Effector memory CD4-positive, alpha-beta T cell (primary cell): ENCODE data around the gene MED12.

ENCODE experiments used
- DNase-seq, 3 donors: peaks; one replicate each; pipeline ENCODE4 v3.0.0-alpha.2; 2020
- H3K27ac ChIP-seq: 2 replicates; pipeline ENCODE4 v1.7.0; 2013; ENCODE audit warnings: mild to moderate bottlenecking, low read length, moderate library complexity; ENCODE audit not compliant: insufficient read depth, poor library complexity, severe bottlenecking
- H3K27me3 ChIP-seq: replicated peaks from 2 replicates; pipeline ENCODE4 v1.7.0; 2013; ENCODE audit warnings: mild to moderate bottlenecking, low read length; ENCODE audit not compliant: insufficient read depth, control insufficient read depth, poor library complexity, severe bottlenecking
- H3K36me3 ChIP-seq: 2 replicates; pipeline ENCODE4 v1.7.0; 2013; ENCODE audit warnings: mild to moderate bottlenecking, low read length, moderate library complexity; ENCODE audit not compliant: control insufficient read depth, insufficient read depth
- H3K4me1 ChIP-seq: 2 replicates; pipeline ENCODE4 v1.7.0; 2013; ENCODE audit warnings: low read length, mild to moderate bottlenecking; ENCODE audit not compliant: control insufficient read depth, insufficient read depth, poor library complexity, severe bottlenecking
- H3K4me3 ChIP-seq: 2 replicates; pipeline ENCODE4 v1.7.0; 2013; ENCODE audit warnings: low read length, low read depth, mild to moderate bottlenecking; ENCODE audit not compliant: insufficient read depth, poor library complexity, severe bottlenecking
- H3K9me3 ChIP-seq: 2 replicates; pipeline ENCODE4 v1.7.0; 2013; ENCODE audit warnings: mild to moderate bottlenecking, low read length, moderate library complexity; ENCODE audit not compliant: control insufficient read depth

Gene MED12

GRCh38 chrX:71183341-71183740, 64.9 kb downstream of the MED12 start:
- no peaks in the 10 kb centered on the region for H3K27me3 ChIP-seq
- H3K36me3 ChIP-seq: no peaks in the 10 kb centered on the region
- H3K9me3 ChIP-seq: no peaks in the 10 kb centered on the region
- no peak for DNase-seq
- peaks cover 4% of the 10 kb centered on the region for H3K4me1 ChIP-seq
- H3K27ac ChIP-seq: no peak overlapping the region
- H3K4me3 ChIP-seq: no peak overlapping the region

GRCh38 chrX:71184092-71184491, 65.7 kb downstream of the MED12 start:
- H3K36me3 ChIP-seq: no peaks in the 10 kb centered on the region
- no peak for DNase-seq
- no peaks in the 10 kb centered on the region for H3K9me3 ChIP-seq

GRCh38 chrX:71184803-71185495, 66.6 kb downstream of the MED12 start:
- Histone ChIP-seq H3K4me1 (peaks cover 4% of the 10 kb centered on the region), H3K27ac (no peak overlapping the region), H3K9me3 (no peaks in the 10 kb centered on the region), H3K36me3 (no peaks in the 10 kb centered on the region), H3K27me3 (no peaks in the 10 kb centered on the region), H3K4me3 (no peak overlapping the region)
- no peak for DNase-seq

More at GRCh38 chrX:71184092-71184491, 65.7 kb downstream of the MED12 start:
- H3K27ac ChIP-seq: no peak overlapping the region
- H3K4me1 ChIP-seq: peaks cover 4% of the 10 kb centered on the region
- H3K4me3 ChIP-seq: no peak overlapping the region
- H3K27me3 ChIP-seq: no peaks in the 10 kb centered on the region

- no peak overlapping the region for H3K27ac ChIP-seq
- peaks cover 4% of the 10 kb centered on the region for H3K4me1 ChIP-seq
- no peak overlapping the region for H3K4me3 ChIP-seq
- H3K36me3 ChIP-seq: no peaks in the 10 kb centered on the region
- DNase-seq: no peak
- H3K27me3 ChIP-seq: peaks cover 3% of the 10 kb centered on the region
- no peaks in the 10 kb centered on the region for H3K9me3 ChIP-seq
Observed at GRCh38 chrX:71191248-71191647, 72.9 kb downstream of the MED12 start.
